Sigmoid colon (tissue), 7 donors: ENCODE data around the gene PRB4. TPM values are rescaled to one million over a fixed set of nuclear protein-coding genes. Genes with fewer than 3 reads are reported as not detected.
"Not testable (repeated sequence)": the region's sequence is repeated elsewhere in the genome, so short reads cannot be mapped to it uniquely, and the experiment has no call there.

Experiments
- DNase-seq: peaks from one replicate; pipeline ENCODE4 v3.0.0-alpha.2; 2019
- H3K27ac ChIP-seq, 4 donors: fragments of 200-600 bp; sonication (generic); one replicate each; pipeline ENCODE4 v1.5.1; 2016 to 2019; ENCODE audit warnings: mild to moderate bottlenecking in 1 of 4
- H3K27me3 ChIP-seq, 3 donors: fragments of 200-600 bp; sonication (generic); one replicate each; pipeline ENCODE4 v1.5.1; 2019; ENCODE audit warnings: mild to moderate bottlenecking in 1 of 3
- H3K36me3 ChIP-seq, 4 donors: fragments of 200-600 bp; sonication (generic); one replicate each; pipeline ENCODE4 v1.5.1; 2016 to 2019
- H3K4me1 ChIP-seq, 4 donors: fragments of 200-600 bp; sonication (generic); one replicate each; pipeline ENCODE4 v1.5.1; 2017 to 2019
- H3K4me3 ChIP-seq, 4 donors: fragments of 200-600 bp; sonication (generic); one replicate each; pipeline ENCODE4 v1.5.1; 2017 to 2019; ENCODE audit warnings: mild to moderate bottlenecking in 2 of 4, moderate library complexity in 1 of 4
- H3K9me3 ChIP-seq, 4 donors: fragments of 200-600 bp in 3 of 4; sonication (generic) in 3 of 4; one replicate each; pipeline versions ENCODE4 v1.5.1 to v1.6.1; 2013 to 2019
- EP300 ChIP-seq, 4 donors: sonication (generic); formaldehyde crosslinking; IDR thresholded peaks; one replicate each; pipeline ENCODE4 v1.6.1; 2017; ENCODE audit warnings: antibody characterized with exemption in 4 of 4
- POLR2A ChIP-seq, 2 donors: fragments of 450-650 bp; IDR thresholded peaks; one replicate each; pipeline ENCODE4 v1.6.1; 2016; ENCODE audit warnings: antibody characterized with exemption in 2 of 2, mild to moderate bottlenecking in 2 of 2, moderate library complexity in 2 of 2
- POLR2AphosphoS5 ChIP-seq, 4 donors: sonication (generic); formaldehyde crosslinking; IDR thresholded peaks; one replicate each; pipeline ENCODE4 v1.6.1; 2017; ENCODE audit warnings: antibody characterized with exemption in 4 of 4
- WGBS, 2 donors: extraction: QIAGEN DNeasy Blood & Tissue Kit; methylation state at CpG; one replicate each; pipeline ENCODE4 v1.1.7; 2013; 5-methylcytosine and 5-hydroxymethylcytosine counted together
- intact Hi-C: fragments of 100-400 bp; cut with DNase I; formaldehyde crosslinking; loops from one replicate; pipeline ENCODE4 v1.15.1; 2023
- polyA plus RNA-seq, 3 donors: library from polyadenylated mRNA; stranded (reverse); fragments of 200-250 nt; gene quantifications; one replicate each; pipeline ENCODE4 v1.2.3, GENCODE V29; 2013
- total RNA-seq, 4 donors: library from RNA; depleted of rRNA; stranded (reverse); fragments of >200 nt; gene quantifications; one replicate each; pipeline ENCODE4 v1.1.0, GENCODE V29; 2016
- TF ChIP-seq, protein P1 (sequence below), 4 experiments: fragments of 450-650 bp in 3 of 4; fragments of 200-600 bp in 1 of 4; IDR thresholded peaks; one replicate each; pipeline ENCODE4 v1.5.1; 2016 to 2019; ENCODE audit warnings: antibody characterized with exemption in 4 of 4, mild to moderate bottlenecking in 3 of 4, moderate library complexity in 2 of 4
- donor health status: healthy with polysubstance abuse.
- donor health status: Bipolar disorder and iron deficiency.
- donor health status: healthy.

PRB4 gene
- not detected for total RNA-seq
- not detected for polyA plus RNA-seq

DNA sequence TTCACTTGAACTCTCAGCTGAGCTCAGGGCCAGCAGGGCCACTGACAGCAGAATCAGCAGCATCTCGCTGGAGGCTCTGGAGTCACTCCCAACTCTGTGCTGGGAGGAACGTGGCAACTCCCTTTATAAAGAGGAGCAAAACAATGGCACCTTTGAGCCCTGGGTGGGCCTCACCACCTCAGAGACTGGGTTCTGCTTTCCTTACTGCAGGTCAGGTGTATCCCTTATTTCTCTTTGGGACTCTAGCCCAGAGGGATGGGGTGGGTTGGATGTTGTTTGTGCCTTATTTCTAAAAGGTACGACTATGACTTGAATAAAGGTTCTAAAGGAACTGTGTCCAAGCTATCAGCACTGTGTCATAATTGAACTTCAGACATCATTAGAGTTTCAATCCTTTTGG is at the start of gene PRB4:
PRB4 (minus strand) TSS at position 101 of the 400 bp plus-strand sequence; CDS start at position 63, 38 bp downstream.
- no peaks in the 10 kb centered on the region for H3K9me3 ChIP-seq

DNA sequence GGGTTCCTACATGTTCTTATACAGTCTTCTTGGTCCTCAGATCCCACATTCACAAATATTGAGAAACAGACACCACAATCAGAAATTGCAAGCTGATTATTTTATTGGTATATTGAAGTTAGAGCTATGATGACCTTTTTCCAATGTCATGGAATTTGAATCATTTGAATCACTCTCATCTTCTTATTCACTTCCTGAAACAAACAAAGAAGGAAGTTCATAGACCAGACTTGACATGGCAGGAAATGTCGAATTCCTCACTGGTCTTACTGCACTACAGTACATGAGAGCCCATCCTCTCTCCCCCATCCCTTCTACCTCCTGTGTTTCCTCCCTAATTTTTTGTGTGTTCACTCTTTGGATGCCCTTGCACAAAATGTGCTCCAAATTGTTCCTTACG is 41.5 kb upstream of the PRB4 start:
- H3K4me3 ChIP-seq, H3K27ac ChIP-seq, H3K9me3 ChIP-seq, intact Hi-C loops, DNase-seq, H3K27me3 ChIP-seq, H3K36me3 ChIP-seq, H3K4me1 ChIP-seq: not testable (repeated sequence)
- WGBS, 2 donors: 74 to 80% methylated on average over 1 to 2 of the region's 2 CpGs

More for the DNA sequence above, at the start of gene PRB4:
- Histone ChIP-seq H3K4me1 (no peaks in the 10 kb centered on the region), H3K27me3 (no peaks in the 10 kb centered on the region), H3K36me3 (no peaks in the 10 kb centered on the region), H3K4me3 (no peak within 1 kb of the TSS), H3K27ac (no peak within 1 kb of the TSS)
- TF ChIP-seq POLR2A (IDR thresholded peaks at IDR 0.05) (no peak), EP300 (IDR thresholded peaks at IDR 0.05) (no peak)
- intact Hi-C loops: no loop called here
- 53 to 72% methylated on average over 3 of the region's 3 CpGs for WGBS, 2 donors
- no peak for DNase-seq

DNA sequence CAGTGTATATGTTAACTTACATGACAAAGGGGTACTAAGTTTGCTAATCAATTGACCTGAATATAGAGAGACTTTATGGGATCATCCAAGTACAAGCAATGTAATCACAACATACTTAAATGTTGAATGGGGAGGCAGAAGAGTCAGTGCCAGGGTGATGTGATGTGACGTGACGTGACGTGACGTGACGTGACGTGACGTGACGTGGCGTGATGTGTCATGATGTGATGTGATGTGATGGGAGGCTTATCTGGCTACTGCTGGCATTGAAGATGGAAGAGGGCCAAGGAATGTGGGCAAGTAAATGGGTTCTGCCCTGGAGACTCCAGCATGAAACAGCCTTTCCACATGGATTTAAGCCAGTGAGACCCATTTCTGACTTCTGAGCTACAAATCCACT is 38.2 kb upstream of the PRB4 start:
- 97% methylated on average over 9 of the region's 9 CpGs for WGBS, 2 donors
- DNase-seq: no peak
- Histone ChIP-seq H3K27ac (no peak overlapping the region), H3K36me3 (no peaks in the 10 kb centered on the region), H3K4me3 (no peak overlapping the region), H3K4me1 (no peaks in the 10 kb centered on the region), H3K27me3 (no peaks in the 10 kb centered on the region), H3K9me3 (no peaks in the 10 kb centered on the region)
- TF ChIP-seq, protein P1, sequence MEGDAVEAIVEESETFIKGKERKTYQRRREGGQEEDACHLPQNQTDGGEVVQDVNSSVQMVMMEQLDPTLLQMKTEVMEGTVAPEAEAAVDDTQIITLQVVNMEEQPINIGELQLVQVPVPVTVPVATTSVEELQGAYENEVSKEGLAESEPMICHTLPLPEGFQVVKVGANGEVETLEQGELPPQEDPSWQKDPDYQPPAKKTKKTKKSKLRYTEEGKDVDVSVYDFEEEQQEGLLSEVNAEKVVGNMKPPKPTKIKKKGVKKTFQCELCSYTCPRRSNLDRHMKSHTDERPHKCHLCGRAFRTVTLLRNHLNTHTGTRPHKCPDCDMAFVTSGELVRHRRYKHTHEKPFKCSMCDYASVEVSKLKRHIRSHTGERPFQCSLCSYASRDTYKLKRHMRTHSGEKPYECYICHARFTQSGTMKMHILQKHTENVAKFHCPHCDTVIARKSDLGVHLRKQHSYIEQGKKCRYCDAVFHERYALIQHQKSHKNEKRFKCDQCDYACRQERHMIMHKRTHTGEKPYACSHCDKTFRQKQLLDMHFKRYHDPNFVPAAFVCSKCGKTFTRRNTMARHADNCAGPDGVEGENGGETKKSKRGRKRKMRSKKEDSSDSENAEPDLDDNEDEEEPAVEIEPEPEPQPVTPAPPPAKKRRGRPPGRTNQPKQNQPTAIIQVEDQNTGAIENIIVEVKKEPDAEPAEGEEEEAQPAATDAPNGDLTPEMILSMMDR (IDR thresholded peaks at IDR 0.05): no peak
- TF ChIP-seq POLR2AphosphoS5 (IDR thresholded peaks at IDR 0.05) (no peak), EP300 (IDR thresholded peaks at IDR 0.05) (no peak), POLR2A (IDR thresholded peaks at IDR 0.05) (no peak)
- intact Hi-C loops: no loop called here

DNA sequence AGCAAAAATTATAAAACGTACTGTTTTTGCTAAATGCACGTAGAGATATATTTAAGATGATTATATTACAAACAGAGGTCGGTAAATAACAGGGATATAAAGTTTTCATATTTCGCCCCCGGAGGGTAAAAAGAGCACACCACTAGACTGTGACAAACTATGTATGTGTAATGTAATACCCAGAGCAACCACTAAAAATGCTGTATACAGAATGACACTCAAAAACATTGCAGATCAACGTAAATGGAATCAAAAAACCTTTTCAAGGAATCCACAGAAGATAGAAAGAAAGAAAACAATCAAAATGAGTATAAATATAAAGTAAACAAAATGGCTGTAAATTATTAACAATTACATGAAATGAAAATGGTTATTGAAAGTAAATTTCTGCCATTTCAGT is 37.6 kb upstream of the PRB4 start:
- Histone ChIP-seq H3K27ac (no peak overlapping the region), H3K36me3 (no peaks in the 10 kb centered on the region), H3K9me3 (no peaks in the 10 kb centered on the region), H3K27me3 (no peaks in the 10 kb centered on the region), H3K4me3 (no peak overlapping the region), H3K4me1 (no peaks in the 10 kb centered on the region)
- intact Hi-C loops: no loop called here
- TF ChIP-seq, protein P1 (IDR thresholded peaks at IDR 0.05): no peak
- TF ChIP-seq POLR2AphosphoS5 (IDR thresholded peaks at IDR 0.05): no peak
- no peak for TF ChIP-seq POLR2A (IDR thresholded peaks at IDR 0.05)
- no peak for TF ChIP-seq EP300 (IDR thresholded peaks at IDR 0.05)
- DNase-seq: no peak
- WGBS, 2 donors: 72 to 84% methylated on average over 6 of the region's 6 CpGs

DNA sequence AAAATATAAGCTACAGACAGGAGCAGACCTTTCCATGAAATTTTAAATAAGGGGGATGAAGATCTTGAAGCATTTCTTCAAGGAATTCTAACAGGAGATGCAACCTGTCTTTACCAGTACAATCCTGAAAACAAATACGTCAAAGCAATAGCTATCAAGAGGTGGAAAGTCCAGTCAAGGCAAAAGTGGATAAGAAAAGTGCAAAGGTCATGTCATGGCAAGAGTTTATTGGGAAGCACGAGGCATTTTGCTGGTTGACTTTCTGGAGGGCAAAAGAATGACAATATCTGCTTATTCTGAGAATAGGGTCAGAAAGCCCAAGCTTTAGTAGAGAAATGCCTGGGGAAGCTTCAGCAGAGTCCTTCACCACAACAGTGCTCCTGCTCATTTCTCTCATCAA is 34.3 kb upstream of the PRB4 start:
- H3K27me3 ChIP-seq: no peaks in the 10 kb centered on the region
- no peak for DNase-seq
- no peak overlapping the region for H3K27ac ChIP-seq
- 33 to 61% methylated on average over 2 of the region's 2 CpGs for WGBS, 2 donors
- no peaks in the 10 kb centered on the region for H3K4me1 ChIP-seq
- peaks cover 0 to 3% (median 0%) of the 10 kb centered on the region in 4 donors for H3K9me3 ChIP-seq
- no peak overlapping the region for H3K4me3 ChIP-seq
- intact Hi-C loops: no loop called here
- no peak for TF ChIP-seq POLR2AphosphoS5 (IDR thresholded peaks at IDR 0.05)
- TF ChIP-seq, protein P1 (IDR thresholded peaks at IDR 0.05): no peak
- no peak for TF ChIP-seq POLR2A (IDR thresholded peaks at IDR 0.05)
- TF ChIP-seq EP300 (IDR thresholded peaks at IDR 0.05): no peak
- no peaks in the 10 kb centered on the region for H3K36me3 ChIP-seq

DNA sequence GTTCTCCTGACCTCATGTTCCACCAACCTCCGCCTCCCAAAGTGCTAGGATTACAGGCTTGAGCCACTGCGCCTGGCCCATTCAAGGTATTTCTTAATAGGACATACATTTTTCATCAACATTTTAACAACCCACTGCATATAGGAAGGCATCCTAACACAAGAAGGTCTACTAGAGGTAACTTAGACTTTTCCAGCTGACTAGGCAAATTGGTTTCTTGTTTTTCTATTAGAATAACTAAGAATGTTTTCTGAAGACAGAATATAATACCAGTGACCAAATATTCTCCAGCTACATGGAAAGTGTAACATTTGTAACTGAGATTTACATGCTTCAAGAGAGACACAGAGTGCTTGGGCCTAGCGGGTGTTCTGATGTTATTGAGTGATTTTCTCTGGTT is 14.2 kb upstream of the PRB4 start:
- no peaks in the 10 kb centered on the region for H3K9me3 ChIP-seq
- TF ChIP-seq EP300 (IDR thresholded peaks at IDR 0.05) (no peak), POLR2AphosphoS5 (IDR thresholded peaks at IDR 0.05) (no peak), POLR2A (IDR thresholded peaks at IDR 0.05) (no peak)
- TF ChIP-seq, protein P1 (IDR thresholded peaks at IDR 0.05): no peak
- DNase-seq: no peak
- no peaks in the 10 kb centered on the region for H3K36me3 ChIP-seq
- no peak overlapping the region for H3K27ac ChIP-seq
- H3K4me1 ChIP-seq: no peaks in the 10 kb centered on the region
- WGBS, 2 donors: 95 to 97% methylated on average over 3 of the region's 3 CpGs
- H3K27me3 ChIP-seq: no peaks in the 10 kb centered on the region
- no peak overlapping the region for H3K4me3 ChIP-seq
- intact Hi-C loops: no loop called here
